Measurements from ENCODE around the gene BCKDHB. TPM values are rescaled to one million over a fixed set of nuclear protein-coding genes. Genes with fewer than 3 reads are reported as not detected.

Gene BCKDHB
- polyA plus RNA-seq, 1 donor (not counting 4 experiments of a cell fraction or from before 2014, with no cell fraction given) = 20.9 TPM

DNA sequence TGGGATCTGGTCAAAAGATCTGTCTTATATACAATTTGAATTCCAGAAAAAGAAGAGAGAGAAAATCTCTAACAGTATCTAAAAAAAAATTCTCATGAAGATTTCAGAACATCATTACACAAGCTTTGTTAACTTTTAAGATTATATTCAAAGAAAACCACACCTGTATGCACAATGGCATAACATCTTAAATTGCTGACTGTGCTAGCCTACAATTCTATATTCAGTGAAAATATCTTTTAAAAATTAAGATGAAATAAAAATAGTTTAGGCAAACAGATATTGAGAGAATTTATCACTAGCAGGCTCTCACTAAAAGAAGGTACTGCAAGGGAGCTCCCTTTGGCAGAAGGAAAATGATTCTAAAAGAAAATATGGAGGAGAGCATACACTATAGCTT lies 100.3 kb downstream of the BCKDHB start:
- H3K36me3 ChIP-seq (ENCODE audit: control insufficient read depth in 2 of 2, extremely low read depth in 1 of 2, insufficient read depth in 2 of 2, low read length in 2 of 2) = no peaks in the 10 kb centered on the region
- H3K4me1 ChIP-seq (ENCODE audit: control insufficient read depth, extremely low read depth, insufficient read depth, low read length) = peaks cover 4% of the 10 kb centered on the region
- H3K9ac ChIP-seq (ENCODE audit: control insufficient read depth, extremely low read depth, insufficient read depth, low read length) = no peak overlapping the region
- dilution Hi-C loops (cut with MboI; ENCODE audit: extremely low pct_ligation_motif_present, low sequenced_read_pairs) = no loop called here
- H4K20me1 ChIP-seq (ENCODE audit: control insufficient read depth, extremely low read depth, insufficient read depth, low read length) = no peaks in the 10 kb centered on the region
- TF ChIP-seq EZH2 (IDR thresholded peaks at IDR 0.05; ENCODE audit: low read length) = no peak
- TF ChIP-seq, protein P1, sequence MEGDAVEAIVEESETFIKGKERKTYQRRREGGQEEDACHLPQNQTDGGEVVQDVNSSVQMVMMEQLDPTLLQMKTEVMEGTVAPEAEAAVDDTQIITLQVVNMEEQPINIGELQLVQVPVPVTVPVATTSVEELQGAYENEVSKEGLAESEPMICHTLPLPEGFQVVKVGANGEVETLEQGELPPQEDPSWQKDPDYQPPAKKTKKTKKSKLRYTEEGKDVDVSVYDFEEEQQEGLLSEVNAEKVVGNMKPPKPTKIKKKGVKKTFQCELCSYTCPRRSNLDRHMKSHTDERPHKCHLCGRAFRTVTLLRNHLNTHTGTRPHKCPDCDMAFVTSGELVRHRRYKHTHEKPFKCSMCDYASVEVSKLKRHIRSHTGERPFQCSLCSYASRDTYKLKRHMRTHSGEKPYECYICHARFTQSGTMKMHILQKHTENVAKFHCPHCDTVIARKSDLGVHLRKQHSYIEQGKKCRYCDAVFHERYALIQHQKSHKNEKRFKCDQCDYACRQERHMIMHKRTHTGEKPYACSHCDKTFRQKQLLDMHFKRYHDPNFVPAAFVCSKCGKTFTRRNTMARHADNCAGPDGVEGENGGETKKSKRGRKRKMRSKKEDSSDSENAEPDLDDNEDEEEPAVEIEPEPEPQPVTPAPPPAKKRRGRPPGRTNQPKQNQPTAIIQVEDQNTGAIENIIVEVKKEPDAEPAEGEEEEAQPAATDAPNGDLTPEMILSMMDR (optimal IDR thresholded peaks at IDR 0.05 in 1 of 3, IDR thresholded peaks at IDR 0.05 in 1 of 3, conservative IDR thresholded peaks at IDR 0.05 in 1 of 3; ENCODE audit: extremely low read depth in 1 of 3, insufficient read depth in 2 of 3, low read length in 3 of 3) = no peak
- no peaks in the 10 kb centered on the region for H3K79me2 ChIP-seq (ENCODE audit: control insufficient read depth, insufficient read depth, low read length)
- FAIRE-seq (no peak), DNase-seq (ENCODE audit: low read depth, low spot score) (no peak)
- H3K4me3 ChIP-seq (ENCODE audit: control insufficient read depth in 2 of 3, extremely low read depth in 1 of 3, insufficient read depth in 2 of 3, low read depth in 1 of 3, low read length in 3 of 3) = no peak overlapping the region
- H3K9me3 ChIP-seq (ENCODE audit: control insufficient read depth, low read depth, low read length) = no peaks in the 10 kb centered on the region
- no peaks in the 10 kb centered on the region for H3K9me1 ChIP-seq (ENCODE audit: control insufficient read depth, extremely low read depth, insufficient read depth, low read length)
- H3K4me2 ChIP-seq (ENCODE audit: control insufficient read depth, extremely low read depth, insufficient read depth, low read depth, low read length) = no peak overlapping the region
- H3K27me3 ChIP-seq (ENCODE audit: control insufficient read depth, extremely low read depth, insufficient read depth, low read length) = no peaks in the 10 kb centered on the region
- no peak overlapping the region for H3K27ac ChIP-seq (ENCODE audit: control insufficient read depth, insufficient read depth, low read length)
- no peak overlapping the region for H2AFZ ChIP-seq (ENCODE audit: control insufficient read depth, low read length)

DNA sequence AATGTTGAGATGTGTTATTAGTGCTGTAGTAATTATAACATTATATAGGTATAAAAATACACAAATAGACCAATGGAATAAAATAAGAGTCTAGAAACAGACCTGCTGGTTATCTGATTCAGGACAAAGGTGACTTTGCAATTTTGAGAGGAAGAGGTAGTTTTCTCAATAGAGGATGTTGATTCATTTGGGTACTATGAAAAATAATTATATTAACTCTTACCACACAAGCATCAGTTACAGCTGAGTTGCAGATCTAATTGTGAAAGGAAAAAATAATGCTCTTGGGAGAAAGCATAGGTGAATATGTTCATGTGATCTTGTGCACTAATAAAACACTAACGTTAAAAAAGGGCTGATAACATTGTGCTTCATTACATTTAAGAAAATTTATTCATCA lies 103.0 kb downstream of the BCKDHB start:
- Histone ChIP-seq H4K20me1 (ENCODE audit: control insufficient read depth, extremely low read depth, insufficient read depth, low read length) (no peaks in the 10 kb centered on the region), H3K27ac (ENCODE audit: control insufficient read depth, insufficient read depth, low read length) (no peak overlapping the region), H3K27me3 (ENCODE audit: control insufficient read depth, extremely low read depth, insufficient read depth, low read length) (no peaks in the 10 kb centered on the region), H3K79me2 (ENCODE audit: control insufficient read depth, insufficient read depth, low read length) (no peaks in the 10 kb centered on the region), H3K9me1 (ENCODE audit: control insufficient read depth, extremely low read depth, insufficient read depth, low read length) (no peaks in the 10 kb centered on the region), H3K9me3 (ENCODE audit: control insufficient read depth, low read depth, low read length) (no peaks in the 10 kb centered on the region), H3K9ac (ENCODE audit: control insufficient read depth, extremely low read depth, insufficient read depth, low read length) (no peak overlapping the region), H2AFZ (ENCODE audit: control insufficient read depth, low read length) (no peak overlapping the region), H3K4me3 (ENCODE audit: control insufficient read depth in 2 of 3, extremely low read depth in 1 of 3, insufficient read depth in 2 of 3, low read depth in 1 of 3, low read length in 3 of 3) (no peak overlapping the region), H3K4me2 (ENCODE audit: control insufficient read depth, extremely low read depth, insufficient read depth, low read depth, low read length) (no peak overlapping the region), H3K36me3 (ENCODE audit: control insufficient read depth in 2 of 2, extremely low read depth in 1 of 2, insufficient read depth in 2 of 2, low read length in 2 of 2) (no peaks in the 10 kb centered on the region), H3K4me1 (ENCODE audit: control insufficient read depth, extremely low read depth, insufficient read depth, low read length) (peaks cover 4% of the 10 kb centered on the region)
- no peak for TF ChIP-seq EZH2 (IDR thresholded peaks at IDR 0.05; ENCODE audit: low read length)
- TF ChIP-seq, protein P1 (optimal IDR thresholded peaks at IDR 0.05 in 1 of 3, IDR thresholded peaks at IDR 0.05 in 1 of 3, conservative IDR thresholded peaks at IDR 0.05 in 1 of 3; ENCODE audit: extremely low read depth in 1 of 3, insufficient read depth in 2 of 3, low read length in 3 of 3) = no peak
- dilution Hi-C loops (cut with MboI; ENCODE audit: extremely low pct_ligation_motif_present, low sequenced_read_pairs) = no loop called here
- FAIRE-seq (no peak), DNase-seq (ENCODE audit: low read depth, low spot score) (no peak)
